Astrocyte of the cerebellum (primary cell): Measurements from ENCODE around the gene SSR4.
"Not testable (repeated sequence)": the region's sequence is repeated elsewhere in the genome, so short reads cannot be mapped to it uniquely, and the experiment has no call there.

Experiments used
- DNase-seq: peaks from one replicate; pipeline ENCODE4 v3.0.0-alpha.2; 2011; ENCODE audit warnings: low read depth
- H3K4me3 ChIP-seq: 2 replicates; pipeline ENCODE4 v1.5.1; 2011; ENCODE audit warnings: mild to moderate bottlenecking, low read depth, low read length, moderate library complexity
- CTCF ChIP-seq: IDR thresholded peaks from 2 replicates; pipeline ENCODE4 v1.5.1; 2012; ENCODE audit warnings: low read length, low read depth, moderate library complexity, mild to moderate bottlenecking; ENCODE audit errors: missing control alignments
- in situ Hi-C: cut with HindIII; loops from 2 replicates; pipeline ENCODE4 v1.10.0; 2017; ENCODE audit warnings: low sequenced_read_pairs

The SSR4 gene

GRCh38 chrX:153794018-153794896 is at the start of gene SSR4, which contains the start of gene IDH3G:
Gene SSR4 (plus strand): TSS chrX:153794668. CDS start chrX:153794688, 20 bp downstream.
Gene IDH3G (minus strand): TSS chrX:153794375. CDS start chrX:153794326, 49 bp downstream.
- H3K4me3 ChIP-seq: peak within 1 kb of the TSS; percentile 70
- TF ChIP-seq CTCF: no peak
- in situ Hi-C loops: no loop called here
- peak; percentile 83 for DNase-seq

- H3K4me3 ChIP-seq, in situ Hi-C loops, DNase-seq: not testable (repeated sequence)
Measured at GRCh38 chrX:153745067-153745433, 49.4 kb upstream of the SSR4 start.

DNA sequence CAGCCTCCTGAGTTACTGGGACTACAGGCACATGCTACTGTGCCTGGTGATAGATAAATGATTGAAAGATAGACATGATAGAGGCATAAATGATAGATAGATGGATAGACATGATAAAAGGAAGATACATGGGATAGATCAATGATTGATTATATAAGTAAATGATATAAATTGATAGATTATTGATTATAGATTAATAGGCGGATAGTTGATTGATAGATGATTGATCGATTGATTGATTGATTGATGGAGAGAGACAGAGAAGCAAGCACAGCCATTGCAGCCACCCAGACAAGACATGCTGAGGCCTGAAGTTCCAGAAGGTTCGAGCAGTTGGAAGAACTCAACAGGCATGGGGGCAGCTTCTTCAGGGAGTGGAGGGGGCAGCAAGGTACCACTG is 48.1 kb upstream of the SSR4 start:
- DNase-seq: no peak
- no peak overlapping the region for H3K4me3 ChIP-seq
- in situ Hi-C loops: no loop called here
- TF ChIP-seq CTCF: no peak

- H3K4me3 ChIP-seq, DNase-seq, in situ Hi-C loops: not testable (repeated sequence)
Measured at GRCh38 chrX:153746991-153747390, 47.5 kb upstream of the SSR4 start.

DNA sequence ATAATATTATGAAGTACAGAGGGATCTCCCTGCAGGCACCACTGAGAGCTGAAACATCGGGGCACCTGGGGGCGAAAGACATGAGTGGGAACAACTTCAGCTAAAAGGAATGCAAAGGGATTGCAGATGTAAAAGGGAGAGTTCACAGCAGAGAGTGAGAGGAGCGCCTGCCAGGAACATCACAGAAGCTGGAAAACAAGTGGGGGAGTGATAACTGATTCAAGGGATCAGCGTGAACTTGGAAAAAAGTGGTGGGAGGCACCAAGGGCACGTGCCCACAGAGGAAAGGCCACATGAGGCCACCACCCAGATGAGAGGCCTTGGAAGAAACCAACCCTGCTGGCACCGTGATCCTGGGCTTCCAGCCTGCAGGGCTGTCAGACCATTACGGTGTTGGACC is 45.5 kb upstream of the SSR4 start:
- H3K4me3 ChIP-seq, DNase-seq, in situ Hi-C loops: not testable (repeated sequence)

- no peak overlapping the region for H3K4me3 ChIP-seq
- TF ChIP-seq CTCF: no peak
- DNase-seq: no peak
- in situ Hi-C loops: no loop called here
Measured at GRCh38 chrX:153750127-153750774, 44.2 kb upstream of the SSR4 start.

DNA sequence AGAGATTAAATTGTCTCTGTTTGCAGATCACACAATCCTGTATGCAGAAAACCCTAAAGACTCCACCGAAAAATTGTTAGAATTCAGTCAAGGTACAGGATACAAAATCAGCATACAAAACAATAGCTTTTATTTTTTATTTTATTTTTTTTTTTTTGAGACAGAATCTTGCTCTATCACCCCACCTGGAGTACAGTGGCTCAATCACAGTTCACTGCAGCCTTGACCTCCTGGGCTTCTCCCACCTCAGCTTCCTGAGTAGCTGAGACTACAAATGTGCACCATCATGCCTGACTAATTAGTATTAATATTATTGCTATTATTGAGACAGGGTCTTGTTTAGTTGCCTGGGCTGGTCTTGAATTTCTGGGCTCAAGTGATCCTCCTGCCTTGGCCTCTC is 39.3 kb upstream of the SSR4 start:
- DNase-seq: no peak

More for the DNA sequence above, 39.3 kb upstream of the SSR4 start:
- H3K4me3 ChIP-seq: no peak overlapping the region
- no peak for TF ChIP-seq CTCF
- in situ Hi-C loops: no loop called here
